HepG2 (cell line): Measurements from ENCODE around the gene PLA2R1. TPM values are rescaled to one million over a fixed set of nuclear protein-coding genes. Genes with fewer than 3 reads are reported as not detected.
A peak's percentile ranks its signal among the peaks of the same experiment; 100 is the strongest.

Experiments
- CEBPZ ChIP-seq: IDR thresholded peaks from 2 replicates; pipeline ENCODE4 v1.6.1; 2012; ENCODE audit warnings: low read length, improper control_type of control experiment
- CHD2 ChIP-seq: IDR thresholded peaks from 2 replicates; pipeline ENCODE4 v1.6.1; 2011; ENCODE audit warnings: low read depth, low read length, improper control_type of control experiment
- CHD4 ChIP-seq: fragments of 200-600 bp; sonication (generic); IDR thresholded peaks from 2 replicates; pipeline ENCODE4 v1.7.0; 2017; ENCODE audit warnings: mild to moderate bottlenecking, low read length, borderline replicate concordance
- EZH2 ChIP-seq: conservative IDR thresholded peaks from 2 replicates; pipeline ENCODE4 v1.6.1; 2012; ENCODE audit warnings: mild to moderate bottlenecking, low read depth, low read length, moderate library complexity
- GATAD1 ChIP-seq: IDR thresholded peaks from 2 replicates; pipeline ENCODE4 v1.6.1; 2016; ENCODE audit warnings: missing genetic modification reagents, missing compliant biosample characterization
- GPN1 ChIP-seq: sonication (generic); formaldehyde crosslinking; IDR thresholded peaks from 2 replicates; pipeline ENCODE4 v1.5.1; 2020; ENCODE audit warnings: missing genetic modification reagents, borderline replicate concordance
- HDAC6 ChIP-seq: fragments of 200-600 bp; sonication (generic); IDR thresholded peaks from 2 replicates; pipeline ENCODE4 v1.7.0; 2017; ENCODE audit warnings: mild to moderate bottlenecking, antibody characterized with exemption, low read length, low read depth
- HOMEZ ChIP-seq: IDR thresholded peaks from 2 replicates; pipeline ENCODE4 v1.6.1; 2016; ENCODE audit warnings: low read depth
- NFKBIZ ChIP-seq: IDR thresholded peaks from 2 replicates; pipeline ENCODE4 v1.6.1; 2018; ENCODE audit warnings: missing genetic modification reagents, missing compliant biosample characterization
- NKX3-1 ChIP-seq: sonication (generic); formaldehyde crosslinking; IDR thresholded peaks from 2 replicates; pipeline ENCODE4 v1.5.0; 2020; ENCODE audit warnings: missing genetic modification reagents
- POLR2G ChIP-seq: fragments of 200-400 bp; formaldehyde crosslinking; IDR thresholded peaks from 2 replicates; pipeline ENCODE4 v1.6.1; 2018; ENCODE audit warnings: mild to moderate bottlenecking, low read depth, low read length, moderate library complexity
- PREB ChIP-seq: sonication (generic); formaldehyde crosslinking; IDR thresholded peaks from 2 replicates; pipeline ENCODE4 v1.4.0; 2020; ENCODE audit warnings: missing genetic modification reagents
- RAD21 ChIP-seq: fragments of 450-650 bp; formaldehyde crosslinking; IDR thresholded peaks from 2 replicates; pipeline ENCODE4 v1.5.0; 2020; ENCODE audit warnings: mild to moderate bottlenecking
- RORA ChIP-seq: sonication (generic); formaldehyde crosslinking; IDR thresholded peaks from 2 replicates; pipeline ENCODE4 v1.5.0; 2020; ENCODE audit warnings: mild to moderate bottlenecking, missing genetic modification reagents, moderate library complexity
- SCMH1 ChIP-seq: sonication (generic); formaldehyde crosslinking; IDR thresholded peaks from 2 replicates; pipeline ENCODE4 v1.9.0; 2021; ENCODE audit warnings: missing genetic modification reagents, mild to moderate bottlenecking, borderline replicate concordance
- TCF7 ChIP-seq: sonication (generic); IDR thresholded peaks from 2 replicates; pipeline ENCODE4 v1.6.1; 2016; ENCODE audit warnings: antibody characterized with exemption, low read depth
- TOPORS ChIP-seq: sonication (generic); formaldehyde crosslinking; IDR thresholded peaks from 2 replicates; pipeline ENCODE4 v1.8.0; 2023; ENCODE audit warnings: mild to moderate bottlenecking, missing genetic modification reagents
- ZBTB46 ChIP-seq: sonication (generic); formaldehyde crosslinking; IDR thresholded peaks from 2 replicates; pipeline ENCODE4 v1.4.0; 2020; ENCODE audit warnings: mild to moderate bottlenecking, missing genetic modification reagents, borderline replicate concordance
- ZNF20 ChIP-seq: sonication (generic); formaldehyde crosslinking; IDR thresholded peaks from 2 replicates; pipeline ENCODE4 v1.4.0; 2020; ENCODE audit warnings: mild to moderate bottlenecking, moderate library complexity, missing genetic modification reagents
- ZNF317 ChIP-seq: sonication (generic); formaldehyde crosslinking; IDR thresholded peaks from 2 replicates; pipeline ENCODE4 v1.5.0; 2020; ENCODE audit warnings: mild to moderate bottlenecking, missing genetic modification reagents
- ZNF496 ChIP-seq: sonication (generic); formaldehyde crosslinking; IDR thresholded peaks from 2 replicates; pipeline ENCODE4 v1.8.1; 2023; ENCODE audit warnings: mild to moderate bottlenecking, moderate library complexity, missing genetic modification reagents; ENCODE audit not compliant: insufficient replicate concordance
- ZNF639 ChIP-seq: conservative IDR thresholded peaks from 2 replicates; pipeline ENCODE4 v1.6.1; 2018; ENCODE audit warnings: missing genetic modification reagents
- polyA plus RNA-seq, 8 experiments: library from polyadenylated mRNA; depleted of rRNA in 3 of 8; stranded (reverse) in 7 of 8; unstranded in 1 of 8; fragments of >200 nt; fragmentation: Illumina TruSeq in 4 of 8; extraction: Trizol in 4 of 8; gene quantifications; 2 replicates each; pipeline versions ENCODE4 v1.2.1 to v1.2.3, GENCODE V29; 2011 to 2016; ENCODE audit warnings: low read depth in 4 of 8, missing spikeins in 1 of 8, mixed read lengths in 1 of 8; ENCODE audit not compliant: insufficient read depth in 1 of 8
- total RNA-seq, 5 experiments: library from RNA; depleted of rRNA; stranded (reverse); fragments of >200 nt; fragmentation: Illumina TruSeq; extraction: Trizol; gene quantifications; 2 replicates each; pipeline ENCODE4 v1.2.3, GENCODE V29; 2016; ENCODE audit warnings: low read depth in 1 of 5

PLA2R1 gene
- total and polyA plus RNA-seq, 2 of the 13 experiments (the other 11 are each of a cell fraction or from before 2014, with no cell fraction given): not detected

GRCh38 chr2:159921752-159922404, 140.5 kb downstream of the PLA2R1 start (continued):
- TF ChIP-seq ZBTB46 (CRISPR knock-in tag) (no peak), ZNF639 (no peak), POLR2G (no peak), RAD21 (CRISPR knock-in tag) (peak; percentile 90), PREB (CRISPR knock-in tag) (no peak), CHD4 (no peak), NKX3-1 (CRISPR knock-in tag) (no peak), TOPORS (no peak), NFKBIZ (CRISPR knock-in tag) (no peak), ZNF317 (CRISPR knock-in tag) (no peak), CHD2 (no peak), ZNF20 (no peak), TCF7 (no peak), HOMEZ (CRISPR knock-in tag) (no peak), SCMH1 (no peak), EZH2 (no peak), RORA (CRISPR knock-in tag) (no peak), ZNF496 (no peak), HDAC6 (no peak), CEBPZ (no peak), GPN1 (CRISPR knock-in tag) (no peak), GATAD1 (CRISPR knock-in tag) (peak; percentile 37; the same call in 1 of the 2 replicates)
